GM21360 (cell line): ENCODE data around the gene PCDH1.

Experiments
- ATAC-seq: cut with Tn5 transposase; IDR thresholded peaks from one replicate; pipeline ENCODE4 v1.9.1; 2021; ENCODE audit warnings: mild to moderate bottlenecking, moderate library complexity; ENCODE audit not compliant: unreplicated experiment

The PCDH1 gene

DNA sequence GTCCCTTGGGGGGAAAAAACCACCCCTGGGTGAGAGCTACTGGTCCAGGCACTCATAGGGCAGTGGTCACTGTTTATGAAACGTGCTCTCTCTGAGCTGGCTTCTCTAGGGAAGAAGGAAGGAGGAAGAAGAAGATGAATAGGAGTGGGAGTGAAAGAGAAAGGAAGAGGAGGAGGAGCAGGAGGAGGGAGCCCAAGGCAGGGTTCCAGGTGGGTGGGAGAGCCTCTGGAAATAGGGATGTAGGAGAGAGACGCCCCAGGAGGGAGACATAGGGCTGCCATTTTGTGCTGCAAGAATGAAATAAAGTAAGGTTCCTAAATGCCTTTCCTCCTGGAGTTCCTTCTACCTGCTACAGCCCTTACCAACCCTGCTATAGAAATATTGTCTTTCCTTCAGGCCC is 65.7 kb downstream of the PCDH1 start:
- no peak for ATAC-seq

DNA sequence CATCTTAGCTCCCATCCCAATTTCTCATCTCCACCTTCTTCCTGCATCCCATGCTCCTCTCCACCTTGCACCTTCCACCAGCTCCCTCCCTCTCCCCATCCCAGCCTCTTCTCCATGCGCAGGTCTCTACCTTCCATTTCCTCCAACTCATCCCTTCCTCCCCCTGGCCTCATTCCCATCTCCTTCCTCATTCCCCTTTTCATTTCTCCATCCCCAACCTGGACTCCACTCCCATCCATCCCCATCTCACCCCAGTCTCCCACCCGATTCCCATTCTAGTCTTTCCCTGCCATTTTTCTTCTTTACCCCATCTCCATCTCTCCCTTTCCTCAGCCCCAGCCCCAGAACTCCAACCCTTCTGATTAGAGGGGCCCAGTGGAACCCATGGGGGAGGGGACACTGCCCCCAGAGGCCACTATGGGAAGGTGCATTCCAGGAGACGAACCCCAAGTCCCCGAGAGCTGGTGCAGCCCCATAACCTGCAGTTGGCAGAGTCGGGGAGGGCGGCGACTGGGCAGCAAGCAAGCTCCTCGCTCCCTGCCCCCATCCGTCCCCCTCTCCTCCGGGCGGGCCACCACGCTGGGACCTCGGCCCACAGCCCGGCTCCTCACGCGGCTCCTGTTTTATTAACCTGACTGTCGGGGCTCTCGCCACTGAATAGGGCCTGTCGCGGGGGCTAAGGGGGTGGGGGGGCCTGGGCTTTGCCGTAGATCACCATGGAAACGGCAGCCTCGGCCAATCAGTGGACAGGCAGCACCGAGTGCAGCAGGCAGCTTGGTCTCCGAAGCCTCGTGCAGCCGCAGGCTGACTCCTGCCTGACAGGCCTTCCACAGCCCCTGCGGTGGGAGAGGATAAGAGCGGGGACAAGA is 66.7 kb downstream of the PCDH1 start:
- ATAC-seq = peak; percentile 51

DNA sequence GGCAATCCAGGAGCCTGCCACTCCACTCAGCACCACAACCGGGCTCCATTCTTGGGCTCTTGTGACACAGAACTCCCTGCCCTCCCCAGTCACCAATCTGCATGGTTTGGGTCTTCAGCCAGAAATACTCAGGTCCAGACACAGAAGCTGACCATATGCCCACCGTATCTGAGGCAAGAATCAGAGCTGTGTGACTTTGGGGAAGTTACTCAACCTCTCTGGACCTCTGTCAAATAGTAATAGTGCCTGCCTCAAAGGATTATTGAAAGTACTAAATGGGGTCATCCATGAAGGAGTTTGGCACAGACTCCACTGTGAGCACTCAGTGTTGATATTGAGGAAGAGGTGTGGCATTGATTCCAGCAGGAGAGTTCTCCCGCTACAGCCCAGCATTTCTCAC is 67.5 kb downstream of the PCDH1 start:
- ATAC-seq = no peak

DNA sequence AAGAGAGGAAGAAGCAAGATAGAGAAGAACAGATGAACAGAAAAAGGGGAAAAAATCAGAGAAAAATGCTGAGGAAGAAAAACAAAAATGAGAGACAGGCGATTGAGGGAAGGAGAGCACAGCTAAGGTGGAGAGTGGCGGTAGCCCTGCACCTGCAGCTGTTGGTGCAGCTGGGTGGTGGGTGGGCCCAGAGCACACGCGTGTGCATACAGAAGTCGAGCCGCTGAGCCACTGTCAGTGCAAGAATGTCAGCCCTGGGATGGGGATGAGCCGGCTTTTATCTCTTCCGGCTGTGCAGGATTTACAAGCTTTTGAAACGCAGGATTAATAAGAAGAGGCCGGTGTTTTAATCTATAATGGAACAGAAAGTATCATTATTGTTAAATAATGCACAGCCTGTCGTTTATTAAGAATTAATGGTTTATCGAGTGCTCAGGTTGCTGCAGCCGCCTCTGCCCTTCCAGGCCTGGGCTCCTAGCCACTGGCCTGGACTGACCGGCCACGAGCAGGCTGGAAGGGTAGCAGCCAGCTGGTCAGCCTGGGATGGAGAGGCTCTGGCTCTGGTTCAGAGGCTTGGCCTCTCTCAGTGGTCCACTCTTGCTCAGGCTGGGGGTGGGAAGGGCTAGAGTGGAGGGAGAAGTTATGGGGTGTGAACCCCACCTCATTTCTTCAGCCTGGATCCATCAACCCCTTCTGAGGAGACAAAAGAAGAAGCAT is 68.7 kb downstream of the PCDH1 start:
- ATAC-seq = no peak

DNA sequence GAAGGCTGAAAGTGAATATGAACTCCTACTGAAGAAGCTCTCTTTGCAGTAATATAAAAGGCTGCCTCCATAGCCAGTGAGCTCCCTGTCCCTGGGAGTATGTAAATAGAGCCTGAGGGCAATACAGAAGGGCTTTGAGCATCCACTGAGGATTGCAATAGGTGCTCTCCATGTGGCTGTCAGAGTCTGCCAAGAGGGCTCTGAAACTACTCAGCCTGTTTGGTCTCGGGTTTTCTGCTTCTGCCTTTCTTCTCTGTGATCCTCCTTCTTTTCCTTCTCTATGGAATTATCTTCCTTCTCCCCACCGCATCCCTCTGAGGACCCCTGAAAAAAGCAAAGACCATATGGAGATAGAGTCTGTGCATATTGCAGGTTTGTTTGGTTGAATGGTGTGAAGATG is 69.4 kb downstream of the PCDH1 start:
- ATAC-seq = no peak

DNA sequence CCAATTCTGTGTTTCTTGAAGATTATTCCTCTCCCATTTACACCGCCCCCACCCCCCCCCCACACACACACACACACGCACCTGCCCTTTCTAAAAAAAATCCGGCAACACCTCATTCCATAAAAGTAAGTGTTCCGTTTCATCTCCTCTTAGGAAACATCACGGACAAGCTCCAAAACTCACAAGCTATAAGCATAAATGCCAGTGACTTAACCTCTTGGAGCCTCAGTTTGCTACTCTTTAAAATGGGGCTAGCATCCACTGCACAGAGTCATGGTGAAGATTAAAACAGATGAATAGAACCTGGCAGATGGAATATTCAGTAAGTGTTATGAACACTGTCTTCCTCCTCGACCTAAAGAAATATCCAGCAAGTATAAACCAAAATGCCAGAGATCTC is 70.5 kb downstream of the PCDH1 start:
- no peak for ATAC-seq

DNA sequence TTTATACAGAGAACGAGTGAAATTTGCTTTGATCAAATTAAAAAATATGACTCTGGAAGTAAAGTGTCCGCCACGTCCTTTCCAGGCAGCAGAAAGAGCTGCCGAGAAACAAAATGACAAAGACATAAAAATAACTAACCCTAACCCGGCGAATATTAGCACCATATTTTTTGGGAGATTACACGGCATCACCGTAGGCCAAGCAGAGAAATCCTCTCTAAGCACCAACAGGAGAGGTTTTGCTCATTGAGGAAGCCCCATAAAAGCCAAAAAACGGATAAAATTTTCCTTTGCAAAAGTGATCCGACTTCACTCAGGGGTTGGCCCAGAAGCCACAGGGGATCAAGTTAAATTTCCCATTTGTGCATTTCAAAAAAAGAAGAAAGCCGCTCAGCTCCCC is 70.9 kb downstream of the PCDH1 start:
- ATAC-seq = no peak

DNA sequence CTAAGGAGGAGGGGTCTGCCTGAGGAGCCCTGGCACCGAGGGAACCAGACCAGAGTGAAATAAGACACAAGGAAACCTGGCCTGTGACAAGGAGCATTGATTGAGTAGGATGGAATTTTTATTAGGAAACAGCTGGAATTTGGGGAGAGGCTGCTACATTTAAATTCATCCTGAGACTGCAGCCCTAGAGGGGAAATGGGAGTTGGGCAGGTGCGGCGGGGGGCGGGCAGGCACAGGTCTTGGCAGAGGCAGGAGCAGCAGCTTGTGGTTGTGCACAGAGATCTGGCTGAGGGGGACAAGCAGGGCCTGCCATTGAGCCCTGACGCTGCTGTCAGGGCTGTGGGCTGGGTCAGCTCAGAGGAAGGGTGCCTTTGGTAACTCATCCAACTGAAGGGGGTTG is 71.6 kb downstream of the PCDH1 start:
- ATAC-seq = no peak

DNA sequence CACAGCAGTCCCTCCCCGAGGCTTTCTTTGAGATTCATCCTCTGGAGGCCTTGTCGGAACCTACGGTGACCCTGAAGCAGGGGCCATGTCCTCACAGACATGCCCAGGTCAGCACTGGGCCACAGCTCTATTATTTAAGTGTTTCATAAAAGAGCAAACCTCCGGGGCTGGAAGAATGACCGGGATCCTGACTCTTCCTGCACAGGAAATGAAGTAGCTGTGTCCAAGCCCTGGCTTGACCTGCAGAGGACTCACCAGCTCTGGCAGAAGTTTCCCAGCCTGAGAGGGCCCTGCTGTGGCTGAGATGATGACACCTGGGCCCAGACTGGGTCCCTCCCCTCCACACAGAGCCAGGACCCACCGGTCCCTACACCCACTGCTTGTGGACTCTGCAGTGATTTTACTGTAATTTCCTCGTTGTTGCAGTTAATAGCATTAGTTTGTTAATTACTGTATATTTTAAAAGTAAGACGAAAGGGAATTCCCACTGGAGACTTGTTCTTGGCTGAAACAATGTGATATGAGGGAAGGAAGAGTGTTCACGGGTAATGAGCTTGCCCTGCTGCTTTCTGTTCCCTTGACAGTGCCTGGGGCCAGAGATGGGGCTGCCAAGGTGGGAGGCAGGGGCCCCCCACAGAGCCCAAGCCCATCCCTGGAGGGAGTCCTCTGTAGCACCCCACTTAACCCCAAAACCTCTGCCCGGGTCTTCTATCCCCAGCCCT is 72.2 kb downstream of the PCDH1 start:
- ATAC-seq = no peak

DNA sequence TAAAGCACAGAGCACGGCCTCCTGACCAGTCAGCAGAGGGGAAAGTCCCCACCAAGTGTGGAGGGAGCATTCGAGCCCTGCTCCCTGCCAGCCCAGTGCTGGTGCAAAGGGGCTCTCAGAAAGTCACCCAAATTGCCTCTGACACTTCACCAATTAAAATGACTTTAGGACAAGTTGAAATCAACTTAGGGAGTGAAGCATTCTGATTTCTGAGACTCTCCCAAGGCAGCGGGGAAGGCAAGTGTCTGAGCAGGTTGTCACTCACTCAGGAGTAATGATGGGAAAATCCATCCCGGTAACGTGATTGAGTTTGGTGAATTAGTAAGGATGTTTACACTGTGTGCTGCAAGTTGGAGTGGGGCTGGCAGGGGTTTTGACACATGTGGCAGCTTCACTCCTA is 73.7 kb downstream of the PCDH1 start:
- ATAC-seq = no peak
